SK-N-SH treated with all-trans-retinoic acid at 6 μM for 48 hours (cell line): Measurements from ENCODE around the gene CCBE1.
A peak's percentile ranks its signal among the peaks of the same experiment; 100 is the strongest.

Experiments used
- ATAC-seq: fragments of 200-7000 bp; cut with Tn5 transposase; 3 replicates; pipeline ENCODE4 v1.9.1; 2020; ENCODE audit warnings: mild to moderate bottlenecking, moderate library complexity
- ARNTL ChIP-seq: fragments of 450-650 bp; formaldehyde crosslinking; IDR thresholded peaks from 2 replicates; pipeline ENCODE4 v1.5.0; 2020; ENCODE audit warnings: low read depth, mild to moderate bottlenecking, moderate library complexity, borderline replicate concordance
- BACH2 ChIP-seq: fragments of 250-450 bp; sonication (Bioruptor Pico); IDR thresholded peaks from 2 replicates; pipeline ENCODE4 v1.9.0; 2021; ENCODE audit warnings: mild to moderate bottlenecking, borderline replicate concordance
- CSDC2 ChIP-seq: fragments of 250-450 bp; sonication (Bioruptor Pico); IDR thresholded peaks from 2 replicates; pipeline ENCODE4 v1.5.0; 2020; ENCODE audit warnings: mild to moderate bottlenecking, moderate library complexity
- ESRRG ChIP-seq: fragments of 250-450 bp; sonication (Bioruptor Pico); IDR thresholded peaks from 2 replicates; pipeline ENCODE4 v1.6.1; 2021; ENCODE audit warnings: mild to moderate bottlenecking
- GLIS3 ChIP-seq: fragments of 250-450 bp; sonication (Bioruptor Pico); IDR thresholded peaks from 2 replicates; pipeline ENCODE4 v1.5.0; 2020; ENCODE audit warnings: mild to moderate bottlenecking, moderate library complexity
- OSR1 ChIP-seq: fragments of 250-450 bp; sonication (Bioruptor Pico); IDR thresholded peaks from 2 replicates; pipeline ENCODE4 v1.8.0; 2022; ENCODE audit warnings: moderate library complexity, mild to moderate bottlenecking, inconsistent platforms
- PPARA ChIP-seq: fragments of 250-450 bp; sonication (Bioruptor Pico); IDR thresholded peaks from 2 replicates; pipeline ENCODE4 v1.5.0; 2020; ENCODE audit warnings: mild to moderate bottlenecking, borderline replicate concordance
- RARB ChIP-seq: fragments of 250-450 bp; sonication (Bioruptor Pico); IDR thresholded peaks from 2 replicates; pipeline ENCODE4 v1.8.0; 2021; ENCODE audit warnings: mild to moderate bottlenecking, moderate library complexity
- SNAI2 ChIP-seq: fragments of 250-450 bp; sonication (Bioruptor Pico); IDR thresholded peaks from 2 replicates; pipeline ENCODE4 v1.5.0; 2020; ENCODE audit warnings: mild to moderate bottlenecking, moderate library complexity
- TCF4 ChIP-seq: fragments of 250-450 bp; sonication (Bioruptor Pico); IDR thresholded peaks from 2 replicates; pipeline ENCODE4 v1.8.0; 2021; ENCODE audit warnings: mild to moderate bottlenecking, moderate library complexity, borderline replicate concordance
- TOX ChIP-seq: fragments of 250-450 bp; sonication (Bioruptor Pico); IDR thresholded peaks from 2 replicates; pipeline ENCODE4 v1.8.0; 2021; ENCODE audit warnings: mild to moderate bottlenecking, moderate library complexity, borderline replicate concordance
- ZC3H10 ChIP-seq: fragments of 250-450 bp; sonication (Bioruptor Pico); IDR thresholded peaks from 2 replicates; pipeline ENCODE4 v1.5.1; 2021; ENCODE audit warnings: mild to moderate bottlenecking, moderate library complexity
- ZFP3 ChIP-seq: fragments of 250-450 bp; sonication (Bioruptor Pico); IDR thresholded peaks from 2 replicates; pipeline ENCODE4 v1.5.0; 2020; ENCODE audit warnings: mild to moderate bottlenecking, moderate library complexity
- ZFP30 ChIP-seq: fragments of 450-650 bp; formaldehyde crosslinking; IDR thresholded peaks from 2 replicates; pipeline ENCODE4 v1.5.0; 2022; ENCODE audit warnings: mild to moderate bottlenecking, moderate library complexity
- ZNF70 ChIP-seq: fragments of 450-650 bp; formaldehyde crosslinking; IDR thresholded peaks from 2 replicates; pipeline ENCODE4 v1.5.0; 2020; ENCODE audit warnings: mild to moderate bottlenecking, moderate library complexity
- ZNF8 ChIP-seq: fragments of 450-650 bp; formaldehyde crosslinking; IDR thresholded peaks from 2 replicates; pipeline ENCODE4 v1.5.0; 2020; ENCODE audit warnings: mild to moderate bottlenecking, moderate library complexity
- TF ChIP-seq, protein P1 (sequence below): fragments of 250-450 bp; sonication (Bioruptor Pico); IDR thresholded peaks from 2 replicates; pipeline ENCODE4 v1.8.0; 2021; ENCODE audit warnings: low read depth, mild to moderate bottlenecking, moderate library complexity, borderline replicate concordance
- TF ChIP-seq, protein P2 (sequence below): fragments of 250-450 bp; sonication (Bioruptor Pico); IDR thresholded peaks from 2 replicates; pipeline ENCODE4 v1.8.0; 2020; ENCODE audit warnings: mild to moderate bottlenecking, moderate library complexity, borderline replicate concordance
- TF ChIP-seq, protein P3 (sequence below): fragments of 250-450 bp; sonication (Bioruptor Pico); IDR thresholded peaks from 2 replicates; pipeline ENCODE4 v1.5.1; 2020; ENCODE audit warnings: low read depth, mild to moderate bottlenecking, moderate library complexity
- TF ChIP-seq, protein P4 (sequence below): fragments of 250-450 bp; sonication (Bioruptor Pico); IDR thresholded peaks from 2 replicates; pipeline ENCODE4 v1.5.0; 2020; ENCODE audit warnings: mild to moderate bottlenecking, moderate library complexity

The CCBE1 gene

DNA sequence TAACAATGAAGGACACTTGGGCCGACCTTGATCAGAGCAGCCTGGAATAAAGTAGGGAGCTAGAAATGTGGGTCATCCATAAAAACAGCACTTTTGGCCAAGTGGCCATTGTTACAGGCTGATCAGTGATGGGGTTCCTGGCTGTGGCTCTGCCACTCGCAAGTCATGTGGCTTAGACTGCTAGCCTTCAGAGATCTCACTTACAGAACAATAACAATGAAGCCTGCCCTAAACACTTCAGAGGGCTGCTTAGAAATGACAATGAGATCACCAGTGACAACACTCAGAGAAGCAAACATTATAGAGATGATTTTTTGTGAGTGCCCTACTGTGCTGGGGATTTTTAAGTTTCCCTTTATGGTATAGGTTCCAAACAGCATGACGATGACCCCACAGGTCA is 230.2 kb downstream of the CCBE1 start:
- TF ChIP-seq RARB (CRISPR knock-in tag) (no peak), OSR1 (CRISPR knock-in tag) (no peak), TCF4 (CRISPR knock-in tag) (no peak), ZFP30 (CRISPR knock-in tag) (no peak), ESRRG (CRISPR knock-in tag) (no peak), ZC3H10 (CRISPR knock-in tag) (no peak), GLIS3 (CRISPR knock-in tag) (no peak), ZNF70 (CRISPR knock-in tag) (no peak), CSDC2 (CRISPR knock-in tag) (no peak), ZNF8 (CRISPR knock-in tag) (no peak), PPARA (CRISPR knock-in tag) (no peak), SNAI2 (no peak)
- TF ChIP-seq, protein P1, sequence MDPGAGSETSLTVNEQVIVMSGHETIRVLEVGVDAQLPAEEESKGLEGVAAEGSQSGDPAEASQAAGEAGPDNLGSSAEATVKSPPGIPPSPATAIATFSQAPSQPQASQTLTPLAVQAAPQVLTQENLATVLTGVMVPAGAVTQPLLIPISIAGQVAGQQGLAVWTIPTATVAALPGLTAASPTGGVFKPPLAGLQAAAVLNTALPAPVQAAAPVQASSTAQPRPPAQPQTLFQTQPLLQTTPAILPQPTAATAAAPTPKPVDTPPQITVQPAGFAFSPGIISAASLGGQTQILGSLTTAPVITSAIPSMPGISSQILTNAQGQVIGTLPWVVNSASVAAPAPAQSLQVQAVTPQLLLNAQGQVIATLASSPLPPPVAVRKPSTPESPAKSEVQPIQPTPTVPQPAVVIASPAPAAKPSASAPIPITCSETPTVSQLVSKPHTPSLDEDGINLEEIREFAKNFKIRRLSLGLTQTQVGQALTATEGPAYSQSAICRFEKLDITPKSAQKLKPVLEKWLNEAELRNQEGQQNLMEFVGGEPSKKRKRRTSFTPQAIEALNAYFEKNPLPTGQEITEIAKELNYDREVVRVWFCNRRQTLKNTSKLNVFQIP (CRISPR knock-in tag), result no peak
- TF ChIP-seq, protein P2, sequence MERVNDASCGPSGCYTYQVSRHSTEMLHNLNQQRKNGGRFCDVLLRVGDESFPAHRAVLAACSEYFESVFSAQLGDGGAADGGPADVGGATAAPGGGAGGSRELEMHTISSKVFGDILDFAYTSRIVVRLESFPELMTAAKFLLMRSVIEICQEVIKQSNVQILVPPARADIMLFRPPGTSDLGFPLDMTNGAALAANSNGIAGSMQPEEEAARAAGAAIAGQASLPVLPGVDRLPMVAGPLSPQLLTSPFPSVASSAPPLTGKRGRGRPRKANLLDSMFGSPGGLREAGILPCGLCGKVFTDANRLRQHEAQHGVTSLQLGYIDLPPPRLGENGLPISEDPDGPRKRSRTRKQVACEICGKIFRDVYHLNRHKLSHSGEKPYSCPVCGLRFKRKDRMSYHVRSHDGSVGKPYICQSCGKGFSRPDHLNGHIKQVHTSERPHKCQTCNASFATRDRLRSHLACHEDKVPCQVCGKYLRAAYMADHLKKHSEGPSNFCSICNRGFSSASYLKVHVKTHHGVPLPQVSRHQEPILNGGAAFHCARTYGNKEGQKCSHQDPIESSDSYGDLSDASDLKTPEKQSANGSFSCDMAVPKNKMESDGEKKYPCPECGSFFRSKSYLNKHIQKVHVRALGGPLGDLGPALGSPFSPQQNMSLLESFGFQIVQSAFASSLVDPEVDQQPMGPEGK (CRISPR knock-in tag), result no peak
- TF ChIP-seq, protein P3, sequence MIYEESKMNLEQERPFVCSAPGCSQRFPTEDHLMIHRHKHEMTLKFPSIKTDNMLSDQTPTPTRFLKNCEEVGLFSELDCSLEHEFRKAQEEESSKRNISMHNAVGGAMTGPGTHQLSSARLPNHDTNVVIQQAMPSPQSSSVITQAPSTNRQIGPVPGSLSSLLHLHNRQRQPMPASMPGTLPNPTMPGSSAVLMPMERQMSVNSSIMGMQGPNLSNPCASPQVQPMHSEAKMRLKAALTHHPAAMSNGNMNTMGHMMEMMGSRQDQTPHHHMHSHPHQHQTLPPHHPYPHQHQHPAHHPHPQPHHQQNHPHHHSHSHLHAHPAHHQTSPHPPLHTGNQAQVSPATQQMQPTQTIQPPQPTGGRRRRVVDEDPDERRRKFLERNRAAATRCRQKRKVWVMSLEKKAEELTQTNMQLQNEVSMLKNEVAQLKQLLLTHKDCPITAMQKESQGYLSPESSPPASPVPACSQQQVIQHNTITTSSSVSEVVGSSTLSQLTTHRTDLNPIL, result no peak
- ATAC-seq, result no peak

DNA sequence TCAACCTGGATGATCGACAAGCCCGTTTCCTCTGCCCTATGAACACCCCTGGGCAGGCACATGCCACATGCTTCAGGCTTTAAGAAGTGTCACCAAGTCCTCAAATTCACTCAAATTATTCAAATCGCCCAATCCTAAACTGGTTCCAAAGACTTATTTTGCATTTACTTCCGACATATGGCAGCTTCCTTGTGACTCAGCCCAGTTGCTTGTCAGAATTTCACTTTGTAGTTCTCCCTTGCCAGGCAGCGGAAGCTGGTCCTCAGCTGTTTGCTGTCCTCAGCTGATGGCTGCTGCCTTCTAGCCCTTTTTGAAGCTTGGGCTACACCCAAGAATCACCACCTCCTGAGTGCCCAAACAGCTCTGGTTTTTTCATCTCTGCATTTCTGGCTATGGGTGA is 232.7 kb downstream of the CCBE1 start:
- TF ChIP-seq ZFP3 (no peak), BACH2 (no peak), CSDC2 (CRISPR knock-in tag) (no peak), OSR1 (CRISPR knock-in tag) (no peak)
- TF ChIP-seq, protein P2 (CRISPR knock-in tag), result no peak
- TF ChIP-seq, all 23 proteins: peak for 0
- ATAC-seq, result no peak

DNA sequence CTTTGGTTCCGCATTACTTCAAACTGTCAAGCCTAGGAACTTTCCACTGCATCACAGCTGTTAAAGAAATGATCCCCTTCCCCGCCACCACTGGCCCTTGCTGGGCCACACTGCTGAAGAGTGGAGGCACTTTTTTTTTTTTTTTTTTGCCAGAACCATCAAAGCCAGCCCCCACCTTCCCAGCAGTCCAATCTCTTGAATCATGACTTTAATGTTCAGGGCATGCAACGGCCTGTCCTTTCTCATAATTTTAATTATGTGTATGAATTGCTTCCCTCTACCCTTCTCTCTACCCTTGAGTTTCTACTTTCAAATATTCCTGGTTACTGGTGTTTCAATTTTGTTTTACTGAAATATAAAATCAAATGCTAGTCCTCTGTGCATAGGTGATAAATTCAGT is 236.1 kb downstream of the CCBE1 start:
- ATAC-seq, result peak; percentile 48; the same call in 1 of the 3 replicates
- TF ChIP-seq BACH2, result no peak

DNA sequence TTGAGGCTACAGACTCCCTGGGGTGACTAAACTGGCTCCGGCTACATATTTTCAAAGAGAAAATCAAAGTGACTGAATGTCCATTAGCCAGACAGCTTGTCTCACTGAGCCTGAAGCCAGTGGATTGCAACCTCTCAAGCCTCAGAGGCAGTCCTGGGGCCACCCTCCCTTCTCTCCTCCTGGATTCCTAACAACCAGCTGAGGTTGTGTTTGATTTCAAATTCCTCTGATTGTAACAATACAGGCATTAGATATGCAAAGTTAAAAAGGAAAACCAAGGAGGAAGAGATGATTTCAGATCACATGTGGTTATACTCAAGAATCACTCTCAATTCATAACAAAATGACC is 237.2 kb downstream of the CCBE1 start:
- TF ChIP-seq TOX (CRISPR knock-in tag) (no peak), ZC3H10 (CRISPR knock-in tag) (no peak), GLIS3 (CRISPR knock-in tag) (no peak), TCF4 (CRISPR knock-in tag) (0 out of 2 replicates have a peak, but pooled peaks have one; percentile 6), ARNTL (CRISPR knock-in tag) (no peak), ZFP30 (CRISPR knock-in tag) (no peak)
- TF ChIP-seq, protein P4, sequence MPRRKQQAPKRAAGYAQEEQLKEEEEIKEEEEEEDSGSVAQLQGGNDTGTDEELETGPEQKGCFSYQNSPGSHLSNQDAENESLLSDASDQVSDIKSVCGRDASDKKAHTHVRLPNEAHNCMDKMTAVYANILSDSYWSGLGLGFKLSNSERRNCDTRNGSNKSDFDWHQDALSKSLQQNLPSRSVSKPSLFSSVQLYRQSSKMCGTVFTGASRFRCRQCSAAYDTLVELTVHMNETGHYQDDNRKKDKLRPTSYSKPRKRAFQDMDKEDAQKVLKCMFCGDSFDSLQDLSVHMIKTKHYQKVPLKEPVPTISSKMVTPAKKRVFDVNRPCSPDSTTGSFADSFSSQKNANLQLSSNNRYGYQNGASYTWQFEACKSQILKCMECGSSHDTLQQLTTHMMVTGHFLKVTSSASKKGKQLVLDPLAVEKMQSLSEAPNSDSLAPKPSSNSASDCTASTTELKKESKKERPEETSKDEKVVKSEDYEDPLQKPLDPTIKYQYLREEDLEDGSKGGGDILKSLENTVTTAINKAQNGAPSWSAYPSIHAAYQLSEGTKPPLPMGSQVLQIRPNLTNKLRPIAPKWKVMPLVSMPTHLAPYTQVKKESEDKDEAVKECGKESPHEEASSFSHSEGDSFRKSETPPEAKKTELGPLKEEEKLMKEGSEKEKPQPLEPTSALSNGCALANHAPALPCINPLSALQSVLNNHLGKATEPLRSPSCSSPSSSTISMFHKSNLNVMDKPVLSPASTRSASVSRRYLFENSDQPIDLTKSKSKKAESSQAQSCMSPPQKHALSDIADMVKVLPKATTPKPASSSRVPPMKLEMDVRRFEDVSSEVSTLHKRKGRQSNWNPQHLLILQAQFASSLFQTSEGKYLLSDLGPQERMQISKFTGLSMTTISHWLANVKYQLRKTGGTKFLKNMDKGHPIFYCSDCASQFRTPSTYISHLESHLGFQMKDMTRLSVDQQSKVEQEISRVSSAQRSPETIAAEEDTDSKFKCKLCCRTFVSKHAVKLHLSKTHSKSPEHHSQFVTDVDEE (CRISPR knock-in tag), result 0 out of 2 replicates have a peak, but pooled peaks have one; percentile 16
- peak; percentile 65 for ATAC-seq
